T-cell (primary cell): ENCODE measurements around the gene PRPF6. TPM values are rescaled to one million over a fixed set of nuclear protein-coding genes. Genes with fewer than 3 reads are reported as not detected.
A peak's percentile ranks its signal among the peaks of the same experiment; 100 is the strongest.

ENCODE experiments used
- ATAC-seq, 4 experiments: fragments of 200-7000 bp in 3 of 4; fragments of 150-1000 bp in 1 of 4; cut with Tn5 transposase; replicated peaks in 1 of 4; 1 replicate in 3 of 4; 2 replicates in 1 of 4; pipeline ENCODE4 v1.10.0; 2021; ENCODE audit warnings: moderate library complexity in 3 of 4, mild to moderate bottlenecking in 2 of 4, moderate number of reproducible peaks in 1 of 4
- CTCF ChIA-PET, 2 donors: fragments of 300-600 bp; sonication (Branson Sonifier 250); formaldehyde crosslinking; loops; one replicate each; lab custom pipeline; 2022; ENCODE audit warnings: antibody characterized with exemption in 2 of 2; lab: Charles Lee
- POLR2A ChIA-PET, 2 donors: fragments of 300-600 bp; sonication (Branson Sonifier 250); formaldehyde crosslinking; loops; one replicate each; lab custom pipeline; 2022; ENCODE audit warnings: antibody characterized with exemption in 2 of 2; lab: Charles Lee
- DNase-seq, 35 experiments: peaks; one replicate each; pipeline versions ENCODE4 v3.0.0 to v3.0.0-alpha.2; 2013 to 2023
- H3K27ac ChIP-seq: one replicate; pipeline ENCODE4 v1.5.1; 2013; ENCODE audit warnings: low read length
- H3K27me3 ChIP-seq, 2 experiments: replicated peaks in 1 of 2; 1 replicate in 1 of 2; 2 replicates in 1 of 2; pipeline versions ENCODE4 v1.6.1 to v1.7.0; 2013; ENCODE audit warnings: low read length in 1 of 2, mixed read lengths in 1 of 2; ENCODE audit not compliant: control insufficient read depth in 2 of 2, insufficient read depth in 2 of 2; ENCODE audit errors: extremely low read depth in 1 of 2
- H3K36me3 ChIP-seq, 2 donors: 1 replicate in 1 of 2; 2 replicates in 1 of 2; pipeline versions ENCODE4 v1.6.1 to v1.7.0; 2013; ENCODE audit warnings: low read length in 1 of 2; ENCODE audit not compliant: control insufficient read depth in 2 of 2, insufficient read depth in 1 of 2; ENCODE audit errors: extremely low read depth in 1 of 2
- H3K4me1 ChIP-seq, 2 experiments: 1 replicate in 1 of 2; 2 replicates in 1 of 2; pipeline versions ENCODE4 v1.6.1 to v1.7.0; 2013; ENCODE audit warnings: low read length in 2 of 2, mixed read lengths in 1 of 2; ENCODE audit not compliant: insufficient read depth in 2 of 2, control insufficient read depth in 1 of 2; ENCODE audit errors: extremely low read depth in 1 of 2
- H3K4me3 ChIP-seq, 2 donors: 1 replicate in 1 of 2; 2 replicates in 1 of 2; pipeline versions ENCODE4 v1.5.1 to v1.7.0; 2013; ENCODE audit warnings: mild to moderate bottlenecking in 2 of 2, low read length in 1 of 2, moderate library complexity in 1 of 2; ENCODE audit not compliant: control insufficient read depth in 1 of 2; ENCODE audit errors: extremely low read depth in 1 of 2
- H3K9me3 ChIP-seq: 2 replicates; pipeline ENCODE4 v1.7.0; 2013
- H3K27ac Mint-ChIP-seq, 2 donors: one replicate each; pipeline ENCODE4 v1.8.0; 2020 to 2021; ENCODE audit warnings: mild to moderate bottlenecking in 2 of 2, mixed read lengths in 2 of 2
- H3K27me3 Mint-ChIP-seq, 2 donors: one replicate each; pipeline ENCODE4 v1.8.0; 2021 to 2022; ENCODE audit warnings: mixed read lengths in 2 of 2
- H3K36me3 Mint-ChIP-seq: one replicate; pipeline ENCODE4 v1.8.0; 2021; ENCODE audit warnings: mixed read lengths
- H3K4me1 Mint-ChIP-seq, 3 donors: one replicate each; pipeline ENCODE4 v1.8.0; 2020 to 2022; ENCODE audit warnings: mixed read lengths in 3 of 3, mild to moderate bottlenecking in 1 of 3
- H3K4me3 Mint-ChIP-seq, 3 donors: one replicate each; pipeline ENCODE4 v1.8.0; 2020 to 2022; ENCODE audit warnings: mild to moderate bottlenecking in 3 of 3, mixed read lengths in 3 of 3, moderate library complexity in 3 of 3
- H3K9me3 Mint-ChIP-seq, 3 donors: one replicate each; pipeline ENCODE4 v1.8.0; 2020 to 2022; ENCODE audit warnings: mixed read lengths in 3 of 3
- whole genome bisulfite sequencing: methylation state at CpG from one replicate; pipeline ENCODE4 v1.1.5; 2013; ENCODE audit warnings: missing lambda C conversion rate; ENCODE audit not compliant: insufficient coverage; 5-methylcytosine and 5-hydroxymethylcytosine counted together
- total RNA-seq, 35 experiments: library from RNA in 6 of 35; stranded (reverse) in 6 of 35; fragments of 120-200 nt in 1 of 35; gene quantifications; one replicate each; pipeline versions ENCODE4 v1.2.1 to v1.2.4 and lab custom pipeline; 2013 to 2026

The PRPF6 gene, protein sequence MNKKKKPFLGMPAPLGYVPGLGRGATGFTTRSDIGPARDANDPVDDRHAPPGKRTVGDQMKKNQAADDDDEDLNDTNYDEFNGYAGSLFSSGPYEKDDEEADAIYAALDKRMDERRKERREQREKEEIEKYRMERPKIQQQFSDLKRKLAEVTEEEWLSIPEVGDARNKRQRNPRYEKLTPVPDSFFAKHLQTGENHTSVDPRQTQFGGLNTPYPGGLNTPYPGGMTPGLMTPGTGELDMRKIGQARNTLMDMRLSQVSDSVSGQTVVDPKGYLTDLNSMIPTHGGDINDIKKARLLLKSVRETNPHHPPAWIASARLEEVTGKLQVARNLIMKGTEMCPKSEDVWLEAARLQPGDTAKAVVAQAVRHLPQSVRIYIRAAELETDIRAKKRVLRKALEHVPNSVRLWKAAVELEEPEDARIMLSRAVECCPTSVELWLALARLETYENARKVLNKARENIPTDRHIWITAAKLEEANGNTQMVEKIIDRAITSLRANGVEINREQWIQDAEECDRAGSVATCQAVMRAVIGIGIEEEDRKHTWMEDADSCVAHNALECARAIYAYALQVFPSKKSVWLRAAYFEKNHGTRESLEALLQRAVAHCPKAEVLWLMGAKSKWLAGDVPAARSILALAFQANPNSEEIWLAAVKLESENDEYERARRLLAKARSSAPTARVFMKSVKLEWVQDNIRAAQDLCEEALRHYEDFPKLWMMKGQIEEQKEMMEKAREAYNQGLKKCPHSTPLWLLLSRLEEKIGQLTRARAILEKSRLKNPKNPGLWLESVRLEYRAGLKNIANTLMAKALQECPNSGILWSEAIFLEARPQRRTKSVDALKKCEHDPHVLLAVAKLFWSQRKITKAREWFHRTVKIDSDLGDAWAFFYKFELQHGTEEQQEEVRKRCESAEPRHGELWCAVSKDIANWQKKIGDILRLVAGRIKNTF
- total RNA-seq (100 to 1,000 TPM in 1 of 5 donors, 10 to 100 TPM in 4; 59.8 to 106 (median 83.5) TPM), total RNA-seq (lab: John Stamatoyannopoulos, UW) (102 to 255 (median 160) reads per million in 29 experiments)
- 71.2 TPM for total RNA-seq (2013)

GRCh38 chr20:63980806-63981728 is at the start of gene PRPF6:
PRPF6 (plus strand) TSS chr20:63981132; CDS start chr20:63981246, 114 bp downstream.
- CTCF ChIA-PET = interaction anchor here in 1 of 2 donors (0.7 to 1.8 kb wide), 7 partner anchors 24 to 339 kb away, joined by 3 to 8 read pairs (median 5); partner anchors contain the start of genes LIME1, RTEL1, TCEA2 and UCKL1
- Histone ChIP-seq H3K4me3 (peak within 1 kb of the TSS; percentile 62 to 72), H3K4me1 (peaks cover 37 to 58% of the 10 kb centered on the region in 2 experiments), H3K36me3 (peaks cover under 1 to 34% of the 10 kb centered on the region in 2 donors), H3K27ac (peak within 1 kb of the TSS; percentile 80), H3K9me3 (no peaks in the 10 kb centered on the region), H3K27me3 (no peaks in the 10 kb centered on the region)
- Mint-ChIP-seq H3K27me3 (no peaks in the 10 kb centered on the region), H3K9me3 (no peaks in the 10 kb centered on the region), H3K27ac (peak within 1 kb of the TSS; percentile 96 to 98), H3K4me3 (peak within 1 kb of the TSS; percentile 84 to 94 (median 85)), H3K36me3 (peaks cover 27% of the 10 kb centered on the region), H3K4me1 (peaks cover 64 to 66% (median 64%) of the 10 kb centered on the region in 3 donors)
- DNase-seq (peak; percentile 86 to 98 (median 93)), ATAC-seq (peak; percentile 69 to 76 (median 70))
- POLR2A ChIA-PET = interaction anchor here in 1 of 2 donors (1.0 kb wide), 1 partner anchor 116 kb away, joined by 3 read pairs; the partner anchor contains the start of gene TPD52L2
- WGBS = under 1% methylated on average over 60 of the region's 75 CpGs

GRCh38 chr20:63931735-63932134 is 49.2 kb upstream of the PRPF6 start:
- POLR2A ChIA-PET = no interaction called here
- no peak for DNase-seq
- Histone ChIP-seq H3K4me3 (no peak overlapping the region), H3K4me1 (no peaks in the 10 kb centered on the region), H3K27ac (no peak overlapping the region), H3K27me3 (no peaks in the 10 kb centered on the region), H3K36me3 (peaks cover 25 to 80% of the 10 kb centered on the region in 2 donors), H3K9me3 (no peaks in the 10 kb centered on the region)
- peaks cover 47% of the 10 kb centered on the region for H3K36me3 Mint-ChIP-seq
- no peaks in the 10 kb centered on the region for H3K27me3 Mint-ChIP-seq
- H3K27ac Mint-ChIP-seq = no peak overlapping the region
- CTCF ChIA-PET = interaction anchor here in 1 of 2 donors (0.6 kb wide), 1 partner anchor 10 kb away, joined by 3 read pairs; no protein-coding TSS in a partner anchor
- no peak overlapping the region for H3K4me3 Mint-ChIP-seq
- H3K9me3 Mint-ChIP-seq = no peaks in the 10 kb centered on the region
- WGBS = 100% methylated on average over 11 of the region's 19 CpGs
- H3K4me1 Mint-ChIP-seq = peaks cover 2 to 6% (median 6%) of the 10 kb centered on the region in 3 donors
- no peak for ATAC-seq

DNA sequence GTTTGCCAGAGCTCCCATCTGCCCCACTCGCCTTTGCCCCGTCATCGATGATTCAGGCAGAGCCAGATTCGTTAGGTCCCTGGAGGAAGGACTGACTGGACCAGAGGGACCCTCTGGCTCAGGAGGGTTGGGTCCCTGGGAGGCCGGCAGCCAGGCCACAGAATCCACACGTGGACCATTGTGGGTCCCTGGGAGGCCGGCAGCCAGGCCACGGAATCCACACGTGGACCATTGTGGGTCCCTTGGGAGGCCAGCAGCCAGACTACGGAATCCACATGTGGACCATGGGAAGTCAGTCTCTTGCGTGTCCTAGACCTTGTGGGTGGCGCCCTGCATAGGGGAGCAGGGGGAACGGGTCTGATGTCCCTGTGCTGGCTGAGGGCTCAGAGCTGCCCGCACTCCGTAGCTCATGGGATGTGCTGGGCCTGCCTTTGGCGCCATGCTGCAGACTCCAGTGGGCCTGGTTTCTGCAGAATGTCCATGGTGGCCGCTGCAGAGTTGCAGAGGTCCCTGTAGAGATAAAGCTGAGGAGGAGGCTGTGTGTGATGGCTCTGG is 48.2 kb upstream of the PRPF6 start:
- DNase-seq (no peak), ATAC-seq (no peak)
- ChIA-PET POLR2A (no interaction called here), CTCF (interaction anchor here in 1 of 2 donors (0.6 kb wide), 1 partner anchor 9 kb away, joined by 3 read pairs; no protein-coding TSS in a partner anchor)
- no peaks in the 10 kb centered on the region for H3K4me1 ChIP-seq
- no peak overlapping the region for H3K4me3 ChIP-seq
- Mint-ChIP-seq H3K27ac (no peak overlapping the region), H3K36me3 (peaks cover 46% of the 10 kb centered on the region), H3K4me3 (no peak overlapping the region), H3K27me3 (no peaks in the 10 kb centered on the region), H3K4me1 (peaks cover 0 to 6% (median 3%) of the 10 kb centered on the region in 3 donors), H3K9me3 (no peaks in the 10 kb centered on the region)
- H3K9me3 ChIP-seq = no peaks in the 10 kb centered on the region
- H3K27me3 ChIP-seq = no peaks in the 10 kb centered on the region
- H3K27ac ChIP-seq = no peak overlapping the region
- 96% methylated on average over 17 of the region's 17 CpGs for WGBS
- H3K36me3 ChIP-seq = peaks cover 29 to 77% of the 10 kb centered on the region in 2 donors

- CTCF ChIA-PET = no interaction called here
- POLR2A ChIA-PET = no interaction called here
- Mint-ChIP-seq H3K27ac (no peak overlapping the region), H3K4me1 (peaks cover 0 to 6% (median 6%) of the 10 kb centered on the region in 3 donors), H3K4me3 (no peak overlapping the region), H3K36me3 (peaks cover 41% of the 10 kb centered on the region), H3K27me3 (no peaks in the 10 kb centered on the region), H3K9me3 (no peaks in the 10 kb centered on the region)
- H3K36me3 ChIP-seq = peaks cover 25 to 72% of the 10 kb centered on the region in 2 donors
- 98% methylated on average over 4 of the region's 5 CpGs for WGBS
- no peak overlapping the region for H3K27ac ChIP-seq
- no peak for DNase-seq
- no peak for ATAC-seq
- no peaks in the 10 kb centered on the region for H3K4me1 ChIP-seq
- no peaks in the 10 kb centered on the region for H3K27me3 ChIP-seq
- no peak overlapping the region for H3K4me3 ChIP-seq
- H3K9me3 ChIP-seq = no peaks in the 10 kb centered on the region
Observed at GRCh38 chr20:63933646-63934045, 47.3 kb upstream of the PRPF6 start.

DNA sequence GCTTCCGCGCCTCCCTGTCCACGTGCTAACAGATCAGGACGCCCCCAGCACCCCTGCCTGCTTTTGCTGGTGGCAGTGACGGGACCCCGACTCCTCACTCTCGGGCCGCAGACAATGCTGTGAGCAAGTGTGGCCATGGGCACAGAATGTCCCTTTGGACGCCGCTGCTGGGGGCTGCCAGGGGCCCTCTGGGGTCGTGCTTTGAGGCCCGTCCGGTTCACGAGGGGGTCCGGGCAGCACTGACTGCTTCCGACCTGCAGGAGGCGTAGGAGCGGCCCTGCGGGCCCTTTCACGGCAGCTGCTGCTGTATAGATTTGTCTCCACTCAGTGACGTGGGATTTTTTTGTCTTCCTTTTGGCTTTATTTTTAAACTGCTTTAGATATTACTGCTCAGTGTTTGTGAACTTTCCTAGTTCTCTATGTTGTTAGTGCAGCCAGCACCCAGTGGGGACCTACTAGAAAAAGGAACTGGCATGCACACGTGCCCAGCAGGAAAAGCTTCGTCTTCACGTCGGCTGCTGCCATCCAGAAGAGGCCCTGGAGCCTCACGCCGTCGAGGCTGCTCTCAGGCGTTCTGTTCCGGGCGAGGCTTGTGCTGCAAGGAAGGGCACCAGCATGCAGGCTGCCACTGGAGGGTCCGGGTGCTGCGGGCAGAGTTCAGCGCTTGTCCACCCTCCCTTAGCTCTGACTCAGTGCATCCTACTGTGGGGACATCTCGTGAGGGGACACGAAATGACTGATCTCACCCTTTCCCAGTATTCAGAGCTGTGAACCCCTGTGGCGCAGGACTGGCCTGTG is 46.5 kb upstream of the PRPF6 start:
- ChIA-PET POLR2A (no interaction called here), CTCF (no interaction called here)
- Mint-ChIP-seq H3K4me1 (peaks cover 0 to 6% (median 6%) of the 10 kb centered on the region in 3 donors), H3K27ac (peak overlapping the region in 1 of 2 donors; percentile 35), H3K4me3 (no peak overlapping the region), H3K9me3 (no peaks in the 10 kb centered on the region), H3K36me3 (peaks cover 35% of the 10 kb centered on the region), H3K27me3 (no peaks in the 10 kb centered on the region)
- DNase-seq (no peak), ATAC-seq (no peak)
- Histone ChIP-seq H3K27me3 (no peaks in the 10 kb centered on the region), H3K4me3 (no peak overlapping the region), H3K27ac (no peak overlapping the region), H3K36me3 (peaks cover 25 to 72% of the 10 kb centered on the region in 2 donors), H3K4me1 (peaks cover 0 to 3% of the 10 kb centered on the region in 2 experiments), H3K9me3 (no peaks in the 10 kb centered on the region)
- WGBS = 92% methylated on average over 27 of the region's 37 CpGs
